ENCODE measurements around the gene SLC12A6. TPM values are rescaled to one million over a fixed set of nuclear protein-coding genes. Genes with fewer than 3 reads are reported as not detected.

SLC12A6 gene
- polyA plus RNA-seq, 1 experiment, result 21.1 TPM

DNA sequence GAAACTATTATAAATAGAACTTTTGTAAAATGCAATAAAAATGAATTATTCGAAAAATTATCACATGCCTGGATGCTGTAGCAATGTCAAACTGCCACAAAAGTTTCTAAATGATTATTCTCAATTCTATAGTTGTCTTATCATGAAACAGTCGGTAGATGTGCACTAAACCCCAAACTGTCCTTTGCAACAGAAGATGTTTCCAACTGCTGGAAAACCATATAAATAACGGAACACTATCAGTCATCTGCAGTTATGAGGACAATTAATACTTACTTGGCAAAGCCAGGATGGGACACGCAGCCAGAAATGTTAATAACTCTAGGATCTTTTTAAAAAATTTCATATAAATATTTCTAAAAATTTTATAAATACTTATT is 95.3 kb downstream of the SLC12A6 start:
- POLR2A ChIA-PET, result no interaction called here
- peaks cover 1% of the 10 kb centered on the region; the same call in 1 of the 2 replicates for H3K36me3 ChIP-seq (ENCODE audit: control insufficient read depth, insufficient read depth, low read length)
- CTCF ChIA-PET, result interaction anchor here (0.9 to 4.5 kb wide), 7 partner anchors 9 to 170 kb away, joined by 3 to 28 read pairs (median 5); partner anchors contain the start of genes LPCAT4 and SLC12A6
- no peak for DNase-seq (ENCODE audit: low read depth)
- H3K27me3 ChIP-seq (ENCODE audit: control insufficient read depth, insufficient read depth, low read length), result no peaks in the 10 kb centered on the region
- TF ChIP-seq, protein P1, sequence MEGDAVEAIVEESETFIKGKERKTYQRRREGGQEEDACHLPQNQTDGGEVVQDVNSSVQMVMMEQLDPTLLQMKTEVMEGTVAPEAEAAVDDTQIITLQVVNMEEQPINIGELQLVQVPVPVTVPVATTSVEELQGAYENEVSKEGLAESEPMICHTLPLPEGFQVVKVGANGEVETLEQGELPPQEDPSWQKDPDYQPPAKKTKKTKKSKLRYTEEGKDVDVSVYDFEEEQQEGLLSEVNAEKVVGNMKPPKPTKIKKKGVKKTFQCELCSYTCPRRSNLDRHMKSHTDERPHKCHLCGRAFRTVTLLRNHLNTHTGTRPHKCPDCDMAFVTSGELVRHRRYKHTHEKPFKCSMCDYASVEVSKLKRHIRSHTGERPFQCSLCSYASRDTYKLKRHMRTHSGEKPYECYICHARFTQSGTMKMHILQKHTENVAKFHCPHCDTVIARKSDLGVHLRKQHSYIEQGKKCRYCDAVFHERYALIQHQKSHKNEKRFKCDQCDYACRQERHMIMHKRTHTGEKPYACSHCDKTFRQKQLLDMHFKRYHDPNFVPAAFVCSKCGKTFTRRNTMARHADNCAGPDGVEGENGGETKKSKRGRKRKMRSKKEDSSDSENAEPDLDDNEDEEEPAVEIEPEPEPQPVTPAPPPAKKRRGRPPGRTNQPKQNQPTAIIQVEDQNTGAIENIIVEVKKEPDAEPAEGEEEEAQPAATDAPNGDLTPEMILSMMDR (IDR thresholded peaks at IDR 0.05; ENCODE audit: insufficient read depth, low read depth, low read length), result no peak
- no peak overlapping the region for H3K4me3 ChIP-seq (ENCODE audit: low read depth, low read length)

DNA sequence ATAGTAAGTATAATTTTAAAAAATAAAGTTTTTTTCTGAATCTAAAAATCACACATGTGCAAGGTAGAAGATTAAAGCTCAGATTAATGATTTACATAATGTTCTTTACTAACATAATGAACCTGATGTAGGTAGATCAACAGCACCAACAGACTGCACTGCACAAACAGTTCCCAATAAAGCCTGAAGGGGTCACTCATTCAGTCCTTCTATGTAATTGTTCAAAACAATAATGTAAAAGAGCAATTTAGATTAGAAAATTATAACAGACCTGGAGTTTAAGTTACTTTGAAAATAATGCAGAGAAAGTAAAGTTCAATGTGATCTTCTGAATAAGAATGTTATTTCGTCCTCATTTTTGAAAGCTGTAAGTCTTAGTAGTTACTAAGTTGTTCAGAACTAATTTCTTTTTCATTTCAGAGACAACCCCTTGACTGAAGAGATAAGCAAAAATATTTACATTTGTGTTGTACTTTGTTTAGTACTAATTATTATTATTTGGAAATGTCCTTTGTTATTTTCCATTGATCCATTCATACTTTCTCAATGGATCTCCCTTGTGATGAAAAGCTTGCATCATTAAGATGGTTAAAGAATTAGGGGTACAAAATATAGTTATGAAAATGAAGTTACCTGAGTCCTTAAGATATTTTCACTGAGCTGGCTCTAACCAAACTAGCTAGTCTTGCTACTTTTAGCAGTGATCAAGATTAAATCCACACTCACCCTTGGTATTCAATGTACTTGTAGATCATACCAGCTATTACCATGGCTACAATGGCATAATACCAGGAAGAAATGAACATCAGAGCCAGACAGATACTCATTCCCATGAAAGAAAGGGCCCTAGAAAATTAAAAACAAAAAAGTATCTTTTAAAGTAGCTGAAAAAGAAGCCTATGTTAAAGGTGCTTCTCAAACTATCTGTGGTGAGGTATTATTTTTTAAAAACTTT is 95.9 kb downstream of the SLC12A6 start:
- H3K27me3 ChIP-seq (ENCODE audit: control insufficient read depth, insufficient read depth, low read length), result no peaks in the 10 kb centered on the region
- ChIA-PET CTCF (interaction anchor here (0.7 to 4.5 kb wide), 14 partner anchors 10 to 169 kb away, joined by 3 to 28 read pairs (median 4); partner anchors contain the start of genes EMC4, LPCAT4 and SLC12A6), POLR2A (no interaction called here)
- H3K36me3 ChIP-seq (ENCODE audit: control insufficient read depth, insufficient read depth, low read length), result peaks cover under 1% of the 10 kb centered on the region; the same call in 1 of the 2 replicates
- DNase-seq (ENCODE audit: low read depth), result no peak
- TF ChIP-seq, protein P1 (IDR thresholded peaks at IDR 0.05; ENCODE audit: insufficient read depth, low read depth, low read length), result peak; percentile 67
- no peak overlapping the region for H3K4me3 ChIP-seq (ENCODE audit: low read depth, low read length)

DNA sequence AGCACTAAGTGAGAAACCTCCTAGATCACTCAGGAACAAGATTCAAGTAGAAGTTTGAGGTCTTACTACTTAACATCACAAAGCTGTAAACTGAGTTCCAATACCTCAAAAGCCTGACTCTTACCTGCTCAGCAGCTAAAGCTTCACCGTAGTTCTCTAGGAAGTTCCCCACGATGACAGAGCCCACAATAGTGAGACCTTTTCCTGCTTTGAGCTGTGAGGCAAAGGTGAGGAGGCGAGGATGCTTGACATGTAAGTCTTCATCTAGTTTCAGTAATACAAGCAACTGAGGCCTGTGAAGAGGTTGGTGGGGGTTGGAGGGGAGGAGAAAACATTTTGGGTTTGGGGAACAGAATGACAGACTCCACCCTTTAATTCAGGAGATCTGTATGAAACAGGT is 97.0 kb downstream of the SLC12A6 start:
- POLR2A ChIA-PET, result no interaction called here
- TF ChIP-seq, protein P1 (IDR thresholded peaks at IDR 0.05; ENCODE audit: insufficient read depth, low read depth, low read length), result no peak
- CTCF ChIA-PET, result interaction anchor here (0.6 to 4.5 kb wide), 13 partner anchors 11 to 168 kb away, joined by 3 to 28 read pairs (median 4); partner anchors contain the start of genes EMC4 and LPCAT4

DNA sequence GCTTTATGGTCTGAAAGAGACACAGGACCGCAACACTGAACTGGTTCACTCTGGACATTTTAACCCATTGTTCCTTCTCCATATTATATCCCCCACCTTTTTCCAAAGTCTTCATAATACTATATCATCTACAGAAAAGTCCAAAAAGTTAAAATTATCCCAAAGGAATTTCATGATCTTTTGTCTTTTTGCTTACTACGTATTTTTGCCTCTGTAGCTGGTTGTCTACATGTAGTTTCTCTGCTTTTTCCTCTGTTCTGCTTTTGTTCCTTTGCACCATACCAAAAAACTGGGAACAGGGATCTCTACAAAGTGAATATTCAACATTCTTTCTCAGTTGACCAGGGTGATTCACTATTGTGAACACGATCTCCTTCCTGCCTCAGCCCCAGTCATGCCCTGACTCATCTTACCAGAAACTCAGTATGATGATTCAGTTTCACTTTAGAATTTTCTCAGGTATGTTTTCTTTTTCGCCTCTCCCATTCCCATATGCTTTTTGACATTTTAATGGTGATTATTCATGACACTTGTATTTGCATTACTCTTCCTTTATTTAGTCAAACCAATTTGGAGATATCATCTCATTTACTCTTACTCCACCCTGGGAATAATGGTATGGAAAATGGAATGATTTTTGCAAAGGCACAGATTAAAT is 98.3 kb downstream of the SLC12A6 start:
- TF ChIP-seq, protein P1 (IDR thresholded peaks at IDR 0.05; ENCODE audit: insufficient read depth, low read depth, low read length), result no peak
- H3K4me3 ChIP-seq (ENCODE audit: low read depth, low read length), result no peak overlapping the region
- ChIA-PET CTCF (interaction anchor here (1.0 to 4.5 kb wide), 4 partner anchors 24 to 128 kb away, joined by 3 to 18 read pairs (median 5); partner anchors contain the start of gene LPCAT4), POLR2A (interaction anchor here (1.0 kb wide), 1 partner anchor 32 kb away, joined by 3 read pairs; no protein-coding TSS in a partner anchor)
- no peaks in the 10 kb centered on the region for H3K27me3 ChIP-seq (ENCODE audit: control insufficient read depth, insufficient read depth, low read length)
- no peaks in the 10 kb centered on the region; the same call in 1 of the 2 replicates for H3K36me3 ChIP-seq (ENCODE audit: control insufficient read depth, insufficient read depth, low read length)
- peak; percentile 86 for DNase-seq (ENCODE audit: low read depth)

More for the DNA sequence above, 97.0 kb downstream of the SLC12A6 start:
- Histone ChIP-seq H3K27me3 (ENCODE audit: control insufficient read depth, insufficient read depth, low read length) (no peaks in the 10 kb centered on the region), H3K4me3 (ENCODE audit: low read depth, low read length) (no peak overlapping the region), H3K36me3 (ENCODE audit: control insufficient read depth, insufficient read depth, low read length) (no peaks in the 10 kb centered on the region; the same call in 1 of the 2 replicates)
- no peak for DNase-seq (ENCODE audit: low read depth)
